ENCODE results near the gene OR5AS1.
"Not testable (repeated sequence)": the region's sequence is repeated elsewhere in the genome, so short reads cannot be mapped to it uniquely, and the experiment has no call there.

The OR5AS1 gene

GRCh38 chr11:56045538-56045937 lies 18.1 kb downstream of the OR5AS1 start:
- Histone ChIP-seq H3K4me3 (ENCODE audit: low read length) (no peak overlapping the region), H3K9ac (ENCODE audit: low read length) (no peak overlapping the region), H2AFZ (ENCODE audit: low read depth, low read length) (no peak overlapping the region), H3K27ac (ENCODE audit: low read length) (no peak overlapping the region), H3K27me3 (ENCODE audit: low read depth, low read length) (no peaks in the 10 kb centered on the region), H4K20me1 (ENCODE audit: insufficient read depth, low read length) (no peaks in the 10 kb centered on the region), H3K4me2 (ENCODE audit: low read length) (no peak overlapping the region), H3K4me1 (ENCODE audit: low read length) (no peaks in the 10 kb centered on the region), H3K9me3 (ENCODE audit: insufficient read depth, low read length) (no peaks in the 10 kb centered on the region), H3K79me2 (ENCODE audit: low read length) (no peaks in the 10 kb centered on the region), H3K36me3 (replicated peaks; ENCODE audit: low read depth, low read length) (no peaks in the 10 kb centered on the region)
- no peak for TF ChIP-seq CTCF (IDR thresholded peaks at IDR 0.05; ENCODE audit: low read depth, low read length)
- no peak for TF ChIP-seq EZH2phosphoT487 (IDR thresholded peaks at IDR 0.05; ENCODE audit: low read depth)

- Histone ChIP-seq H3K9me3 (ENCODE audit: insufficient read depth, low read length) (no peaks in the 10 kb centered on the region), H3K4me3 (ENCODE audit: low read length) (no peak overlapping the region), H2AFZ (ENCODE audit: low read depth, low read length) (no peak overlapping the region), H3K4me2 (ENCODE audit: low read length) (no peak overlapping the region), H3K4me1 (ENCODE audit: low read length) (no peaks in the 10 kb centered on the region), H3K9ac (ENCODE audit: low read length) (no peak overlapping the region), H3K27me3 (ENCODE audit: low read depth, low read length) (no peaks in the 10 kb centered on the region), H3K79me2 (ENCODE audit: low read length) (no peaks in the 10 kb centered on the region), H3K36me3 (replicated peaks; ENCODE audit: low read depth, low read length) (no peaks in the 10 kb centered on the region), H3K27ac (ENCODE audit: low read length) (no peak overlapping the region), H4K20me1 (ENCODE audit: insufficient read depth, low read length) (no peaks in the 10 kb centered on the region)
- no peak for TF ChIP-seq CTCF (IDR thresholded peaks at IDR 0.05; ENCODE audit: low read depth, low read length)
- TF ChIP-seq EZH2phosphoT487 (IDR thresholded peaks at IDR 0.05; ENCODE audit: low read depth): no peak
Measured at GRCh38 chr11:56048480-56048879, 21.0 kb downstream of the OR5AS1 start.

- Histone ChIP-seq H3K27ac (ENCODE audit: low read length) (no peak overlapping the region), H3K4me3 (ENCODE audit: low read length) (no peak overlapping the region), H4K20me1 (ENCODE audit: insufficient read depth, low read length) (no peaks in the 10 kb centered on the region), H3K27me3 (ENCODE audit: low read depth, low read length) (no peaks in the 10 kb centered on the region), H3K4me1 (ENCODE audit: low read length) (no peaks in the 10 kb centered on the region), H3K9ac (ENCODE audit: low read length) (no peak overlapping the region), H3K79me2 (ENCODE audit: low read length) (no peaks in the 10 kb centered on the region), H3K9me3 (ENCODE audit: insufficient read depth, low read length) (no peaks in the 10 kb centered on the region), H3K4me2 (ENCODE audit: low read length) (no peak overlapping the region), H2AFZ (ENCODE audit: low read depth, low read length) (no peak overlapping the region), H3K36me3 (replicated peaks; ENCODE audit: low read depth, low read length) (no peaks in the 10 kb centered on the region)
- no peak for TF ChIP-seq EZH2phosphoT487 (IDR thresholded peaks at IDR 0.05; ENCODE audit: low read depth)
- TF ChIP-seq CTCF (IDR thresholded peaks at IDR 0.05; ENCODE audit: low read depth, low read length): no peak
Measured at GRCh38 chr11:56049487-56049886, 22.0 kb downstream of the OR5AS1 start.

GRCh38 chr11:56056366-56056765 lies 28.9 kb downstream of the OR5AS1 start:
- H3K79me2 ChIP-seq (ENCODE audit: low read length); H2AFZ ChIP-seq (ENCODE audit: low read depth, low read length); H3K27ac ChIP-seq (ENCODE audit: low read length); H3K4me2 ChIP-seq (ENCODE audit: low read length); H3K9me3 ChIP-seq (ENCODE audit: insufficient read depth, low read length); H3K9ac ChIP-seq (ENCODE audit: low read length); H3K4me3 ChIP-seq (ENCODE audit: low read length); H3K27me3 ChIP-seq (ENCODE audit: low read depth, low read length); H3K36me3 ChIP-seq (replicated peaks; ENCODE audit: low read depth, low read length); H3K4me1 ChIP-seq (ENCODE audit: low read length); H4K20me1 ChIP-seq (ENCODE audit: insufficient read depth, low read length): not testable (repeated sequence)

GRCh38 chr11:56057661-56058237 lies 30.3 kb downstream of the OR5AS1 start:
- not testable (repeated sequence) for H3K9me3 ChIP-seq (ENCODE audit: insufficient read depth, low read length); H3K4me1 ChIP-seq (ENCODE audit: low read length); H3K4me2 ChIP-seq (ENCODE audit: low read length); H2AFZ ChIP-seq (ENCODE audit: low read depth, low read length); H4K20me1 ChIP-seq (ENCODE audit: insufficient read depth, low read length); H3K36me3 ChIP-seq (replicated peaks; ENCODE audit: low read depth, low read length); H3K27me3 ChIP-seq (ENCODE audit: low read depth, low read length); H3K79me2 ChIP-seq (ENCODE audit: low read length); H3K4me3 ChIP-seq (ENCODE audit: low read length); H3K9ac ChIP-seq (ENCODE audit: low read length); H3K27ac ChIP-seq (ENCODE audit: low read length)

GRCh38 chr11:56058260-56058780 lies 30.9 kb downstream of the OR5AS1 start:
- H3K9ac ChIP-seq (ENCODE audit: low read length); H2AFZ ChIP-seq (ENCODE audit: low read depth, low read length); H3K36me3 ChIP-seq (replicated peaks; ENCODE audit: low read depth, low read length); H3K4me2 ChIP-seq (ENCODE audit: low read length); H3K4me1 ChIP-seq (ENCODE audit: low read length); H3K9me3 ChIP-seq (ENCODE audit: insufficient read depth, low read length); H3K27me3 ChIP-seq (ENCODE audit: low read depth, low read length); H4K20me1 ChIP-seq (ENCODE audit: insufficient read depth, low read length); H3K27ac ChIP-seq (ENCODE audit: low read length); H3K4me3 ChIP-seq (ENCODE audit: low read length); H3K79me2 ChIP-seq (ENCODE audit: low read length): not testable (repeated sequence)
